Naive thymus-derived CD4-positive, alpha-beta T cell (primary cell): Measurements from ENCODE around the gene NKAPD1. TPM values are rescaled to one million over a fixed set of nuclear protein-coding genes. Genes with fewer than 3 reads are reported as not detected.
A peak's percentile ranks its signal among the peaks of the same experiment; 100 is the strongest.
"Not testable (repeated sequence)": the region's sequence is repeated elsewhere in the genome, so short reads cannot be mapped to it uniquely, and the experiment has no call there.

Experiments
- ATAC-seq: fragments of 150-1000 bp; cut with Tn5 transposase; 2 replicates; pipeline ENCODE4 v1.10.0; 2021; ENCODE audit warnings: mild to moderate bottlenecking, moderate library complexity
- CTCF ChIA-PET: fragments of 350-600 bp; sonication (Branson Sonifier 250); formaldehyde crosslinking; loops from one replicate; lab custom pipeline; 2021; ENCODE audit warnings: antibody characterized with exemption; lab: Charles Lee
- POLR2A ChIA-PET: fragments of 350-600 bp; sonication (Branson Sonifier 250); formaldehyde crosslinking; loops from one replicate; lab custom pipeline; 2021; ENCODE audit warnings: antibody characterized with exemption, inconsistent platforms; lab: Charles Lee
- DNase-seq, 9 donors: peaks; one replicate each; pipeline versions ENCODE4 v3.0.0 to v3.0.0-alpha.2; 2020 to 2022; ENCODE audit warnings: mixed read lengths in 1 of 9
- H3K27ac ChIP-seq: one replicate; pipeline ENCODE4 v1.7.0; 2013; ENCODE audit warnings: mild to moderate bottlenecking, low read depth, low read length, moderate library complexity
- H3K27me3 ChIP-seq, 2 donors: one replicate each; pipeline ENCODE4 v1.7.0; 2013; ENCODE audit warnings: low read length in 2 of 2, mild to moderate bottlenecking in 2 of 2, moderate library complexity in 2 of 2; ENCODE audit not compliant: control insufficient read depth in 2 of 2, insufficient read depth in 2 of 2
- H3K36me3 ChIP-seq, 3 experiments: 1 replicate in 2 of 3; 2 replicates in 1 of 3; pipeline ENCODE4 v1.7.0; 2013; ENCODE audit warnings: low read length in 3 of 3, mild to moderate bottlenecking in 3 of 3, moderate library complexity in 1 of 3; ENCODE audit not compliant: insufficient read depth in 3 of 3, control insufficient read depth in 2 of 3
- H3K4me1 ChIP-seq, 2 donors: one replicate each; pipeline ENCODE4 v1.7.0; 2013; ENCODE audit warnings: low read length in 2 of 2, mild to moderate bottlenecking in 2 of 2, moderate library complexity in 1 of 2; ENCODE audit not compliant: control insufficient read depth in 2 of 2, insufficient read depth in 2 of 2
- H3K4me3 ChIP-seq: 2 replicates; pipeline ENCODE4 v1.7.0; 2013; ENCODE audit warnings: mild to moderate bottlenecking, low read length
- H3K9me3 ChIP-seq, 3 experiments: 1 replicate in 2 of 3; 2 replicates in 1 of 3; pipeline ENCODE4 v1.7.0; 2013; ENCODE audit warnings: low read length in 3 of 3; ENCODE audit not compliant: control insufficient read depth in 2 of 3
- H3K27ac Mint-ChIP-seq, 9 donors: one replicate each; pipeline ENCODE4 v1.8.0; 2020 to 2022; ENCODE audit warnings: mixed read lengths in 9 of 9, mild to moderate bottlenecking in 8 of 9, moderate library complexity in 5 of 9, inconsistent platforms in 2 of 9
- H3K27me3 Mint-ChIP-seq, 5 donors: one replicate each; pipeline ENCODE4 v1.8.0; 2021 to 2022; ENCODE audit warnings: mixed read lengths in 5 of 5, mild to moderate bottlenecking in 1 of 5
- H3K36me3 Mint-ChIP-seq, 5 donors: one replicate each; pipeline ENCODE4 v1.8.0; 2020 to 2022; ENCODE audit warnings: mixed read lengths in 5 of 5, mild to moderate bottlenecking in 3 of 5, inconsistent platforms in 1 of 5
- H3K4me1 Mint-ChIP-seq, 7 donors: one replicate each; pipeline ENCODE4 v1.8.0; 2020 to 2022; ENCODE audit warnings: mixed read lengths in 7 of 7, mild to moderate bottlenecking in 3 of 7, inconsistent platforms in 1 of 7
- H3K4me3 Mint-ChIP-seq, 10 donors: one replicate each; pipeline ENCODE4 v1.8.0; 2020 to 2022; ENCODE audit warnings: mild to moderate bottlenecking in 10 of 10, mixed read lengths in 10 of 10, moderate library complexity in 6 of 10, inconsistent platforms in 2 of 10
- H3K9me3 Mint-ChIP-seq, 11 donors: one replicate each; pipeline ENCODE4 v1.8.0; 2020 to 2022; ENCODE audit warnings: mixed read lengths in 11 of 11, mild to moderate bottlenecking in 4 of 11, inconsistent platforms in 1 of 11, moderate library complexity in 1 of 11
- intact Hi-C, 2 donors: fragments of 100-400 bp; cut with micrococcal nuclease; formaldehyde crosslinking; loops; one replicate each; pipeline ENCODE4 v1.15.1; 2023
- polyA plus RNA-seq, 2 donors: library from polyadenylated mRNA; unstranded; fragments of 300-500 nt; fragmentation: Illumina TruSeq; gene quantifications; one replicate each; pipeline ENCODE4 v1.2.3, GENCODE V29; 2021
- total RNA-seq, 6 experiments: library from RNA in 5 of 6; stranded (reverse) in 5 of 6; gene quantifications; 1 replicate in 5 of 6; 2 replicates in 1 of 6; pipeline ENCODE4 v1.2.3 and lab custom pipeline; 2021 to 2026

Gene NKAPD1
- total and polyA plus RNA-seq, 7 experiments from 2014 or later, result 9.2 to 22.9 (median 14.1) TPM

DNA sequence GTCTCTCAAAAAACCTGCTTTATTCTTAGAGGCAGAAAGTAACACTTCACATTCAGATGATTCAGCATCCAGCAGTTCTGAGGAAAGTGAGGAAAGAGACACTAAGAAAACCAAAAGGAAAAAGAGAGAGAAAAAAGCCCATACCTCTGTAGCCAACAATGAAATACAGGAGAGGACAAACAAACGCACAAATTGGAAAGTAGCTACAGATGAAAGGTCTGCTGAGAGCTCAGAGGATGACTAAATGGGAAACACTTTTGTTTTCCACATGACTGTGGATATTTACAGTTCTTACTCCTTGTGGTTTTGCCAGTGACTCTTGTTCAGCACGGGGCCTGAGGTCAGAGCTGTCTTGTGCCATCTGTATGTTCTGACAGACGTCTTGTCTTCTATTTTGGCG is 8.6 kb downstream of the NKAPD1 start:
- Histone ChIP-seq H3K27me3 (no peaks in the 10 kb centered on the region), H3K36me3 (peaks cover 6 to 61% (median 17%) of the 10 kb centered on the region in 3 experiments), H3K4me3 (no peak overlapping the region), H3K9me3 (no peaks in the 10 kb centered on the region), H3K4me1 (peaks cover 14% of the 10 kb centered on the region in 2 donors), H3K27ac (no peak overlapping the region)
- Mint-ChIP-seq H3K4me1 (peaks cover 18 to 46% (median 31%) of the 10 kb centered on the region in 7 donors), H3K27me3 (peaks cover 0 to 2% (median 0%) of the 10 kb centered on the region in 5 donors), H3K9me3 (peaks cover 0 to 5% (median 0%) of the 10 kb centered on the region in 11 donors), H3K36me3 (peaks cover 12 to 44% (median 34%) of the 10 kb centered on the region in 5 donors), H3K4me3 (no peak overlapping the region), H3K27ac (peak overlapping the region in 3 of 9 donors; percentile 14 to 65 (median 30))
- ATAC-seq (no peak), DNase-seq (no peak)
- POLR2A ChIA-PET, result interaction anchor here (0.9 kb wide), 1 partner anchor 8 kb away, joined by 3 read pairs; no protein-coding TSS in a partner anchor
- intact Hi-C loops, result loop anchor here in 1 of 2 donors (10.0 kb wide), 1 partner anchor 318 kb away; the partner anchor contains the start of gene PPP2R1B
- CTCF ChIA-PET, result interaction anchor here (1.1 kb wide), 1 partner anchor 137 kb away, joined by 3 read pairs; no protein-coding TSS in a partner anchor

DNA sequence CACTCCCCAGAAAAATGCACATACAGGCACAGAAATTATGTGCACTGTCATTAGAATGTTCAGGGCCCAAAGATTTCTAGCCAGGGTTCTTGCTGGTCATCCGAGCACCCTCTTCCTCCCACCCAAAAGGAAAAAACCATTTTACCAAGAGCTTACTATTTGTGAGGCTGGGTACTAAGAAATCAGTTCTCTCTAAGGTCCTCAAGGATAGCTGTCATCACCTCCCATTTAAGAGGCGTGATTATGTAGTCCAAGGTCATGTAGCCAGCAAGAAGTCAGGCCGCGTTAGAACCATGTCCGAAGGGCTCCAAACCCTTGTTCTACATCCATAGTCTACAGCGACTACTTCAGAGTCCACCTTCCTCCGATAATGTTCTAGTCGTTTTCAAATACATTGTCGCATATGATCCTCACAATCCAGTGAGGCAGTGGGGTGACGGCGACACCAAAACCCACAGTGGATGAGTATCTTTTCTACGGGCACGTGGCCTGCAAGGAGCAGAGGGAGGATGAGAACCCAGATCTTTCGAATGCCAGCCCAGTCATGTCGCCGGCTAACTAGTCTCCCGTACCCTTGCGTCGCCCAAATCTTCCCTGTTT is 11.8 kb downstream of the NKAPD1 start:
- Mint-ChIP-seq H3K36me3 (peaks cover 14 to 57% (median 37%) of the 10 kb centered on the region in 5 donors), H3K27me3 (peaks cover 0 to 2% (median 0%) of the 10 kb centered on the region in 5 donors), H3K4me1 (peaks cover 40 to 64% (median 58%) of the 10 kb centered on the region in 7 donors), H3K27ac (peak overlapping the region; percentile 92 to 99 (median 96)), H3K9me3 (peaks cover 0 to 5% (median 0%) of the 10 kb centered on the region in 11 donors), H3K4me3 (peak overlapping the region; percentile 90 to 100 (median 98))
- ChIA-PET POLR2A (interaction anchor here (0.9 to 3.7 kb wide), 12 partner anchors 8 to 1228 kb away, joined by 3 to 25 read pairs (median 5); partner anchors contain the start of genes CFAP68, DLAT, NKAPD1 and PIH1D2), CTCF (interaction anchor here (1.0 kb wide), 1 partner anchor 202 kb away, joined by 3 read pairs; no protein-coding TSS in a partner anchor)
- no peaks in the 10 kb centered on the region for H3K9me3 ChIP-seq
- H3K36me3 ChIP-seq, result peaks cover 0 to 52% (median 8%) of the 10 kb centered on the region in 3 experiments
- H3K27ac ChIP-seq, result peak overlapping the region; percentile 76
- no peaks in the 10 kb centered on the region for H3K27me3 ChIP-seq
- DNase-seq (no peak), ATAC-seq (peak; percentile 32)
- peak overlapping the region; percentile 99 for H3K4me3 ChIP-seq
- intact Hi-C loops, result loop anchor here (1.0 to 10.0 kb wide), 13 partner anchors 12 to 1686 kb away; partner anchors contain the start of genes ALG9 (in 2 of the 2), CFAP68 (in 2 of the 2), DLAT (in 2 of the 2) and FDXACB1 (in 2 of the 2)
- H3K4me1 ChIP-seq, result peaks cover 21 to 23% of the 10 kb centered on the region in 2 donors

DNA sequence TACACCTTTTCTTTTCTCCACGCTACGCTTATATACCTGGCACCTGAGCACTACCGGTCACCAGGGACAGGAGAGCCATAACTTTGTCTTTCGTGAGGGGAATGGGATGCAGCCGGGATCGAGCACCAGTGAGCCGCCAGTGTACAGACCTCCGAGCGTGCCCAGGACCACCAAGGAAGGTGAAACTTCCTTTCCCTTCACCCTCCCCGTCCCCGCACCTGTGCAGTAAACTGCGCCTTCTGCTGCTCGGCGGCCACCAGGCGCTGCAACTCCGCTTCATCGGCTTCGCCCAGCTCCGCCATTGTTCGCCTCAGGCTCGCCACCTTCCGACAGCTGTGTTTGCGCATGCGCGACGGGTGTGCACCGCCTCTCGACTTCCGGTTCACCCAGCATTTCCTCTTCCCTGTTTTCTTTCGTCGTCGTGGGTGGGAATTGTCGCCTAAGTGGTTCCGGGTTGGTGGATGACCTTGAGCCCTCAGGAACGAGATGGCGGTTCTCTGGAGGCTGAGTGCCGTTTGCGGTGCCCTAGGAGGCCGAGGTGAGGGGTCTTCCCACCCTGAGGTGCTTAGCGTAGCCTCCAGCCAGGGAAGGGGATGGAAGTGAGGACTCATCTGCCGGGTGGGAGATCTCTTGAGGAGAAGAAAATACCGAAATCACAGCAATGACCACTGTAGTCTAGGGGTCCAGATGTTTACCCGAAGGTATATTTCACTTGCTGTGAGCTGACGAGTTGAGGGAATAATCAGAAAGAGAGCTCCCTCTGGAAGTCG is 12.5 kb downstream of the NKAPD1 start, which contains the start of the genes SDHD and TIMM8B:
TSS of gene SDHD (plus strand) at position 452 of the 770 bp plus-strand sequence. CDS start at position 487, 35 bp downstream.
TSS of gene TIMM8B (minus strand) at position 335 of the 770 bp plus-strand sequence. CDS start at position 302, 33 bp downstream.
- Histone ChIP-seq H3K4me3 (peak within 1 kb of the TSS; percentile 99), H3K27me3 (no peaks in the 10 kb centered on the region), H3K36me3 (peaks cover 6 to 57% (median 13%) of the 10 kb centered on the region in 3 experiments), H3K27ac (peak within 1 kb of the TSS; percentile 76), H3K9me3 (no peaks in the 10 kb centered on the region), H3K4me1 (peaks cover 21 to 23% of the 10 kb centered on the region in 2 donors)
- ATAC-seq, result peak; percentile 94
- ChIA-PET CTCF (interaction anchor here (0.5 to 1.0 kb wide), 2 partner anchors 157 to 202 kb away, joined by 3 read pairs; no protein-coding TSS in a partner anchor), POLR2A (interaction anchor here (0.6 to 3.7 kb wide), 16 partner anchors 9 to 1228 kb away, joined by 3 to 25 read pairs (median 4); partner anchors contain the start of genes ALG9, CFAP68, DLAT and NKAPD1)
- intact Hi-C loops, result loop anchor here (1.0 to 10.0 kb wide), 13 partner anchors 12 to 1686 kb away; partner anchors contain the start of genes ALG9 (in 2 of the 2), CFAP68 (in 2 of the 2), DLAT (in 2 of the 2) and FDXACB1 (in 2 of the 2)
- Mint-ChIP-seq H3K36me3 (peaks cover 20 to 61% (median 44%) of the 10 kb centered on the region in 5 donors), H3K4me1 (peaks cover 44 to 69% (median 62%) of the 10 kb centered on the region in 7 donors), H3K9me3 (peaks cover 0 to 5% (median 0%) of the 10 kb centered on the region in 11 donors), H3K4me3 (peak within 1 kb of the TSS; percentile 90 to 100 (median 98)), H3K27me3 (peaks cover 0 to 2% (median 0%) of the 10 kb centered on the region in 5 donors), H3K27ac (peak within 1 kb of the TSS; percentile 92 to 99 (median 96))
- peak; percentile 90 to 98 (median 97) for DNase-seq

DNA sequence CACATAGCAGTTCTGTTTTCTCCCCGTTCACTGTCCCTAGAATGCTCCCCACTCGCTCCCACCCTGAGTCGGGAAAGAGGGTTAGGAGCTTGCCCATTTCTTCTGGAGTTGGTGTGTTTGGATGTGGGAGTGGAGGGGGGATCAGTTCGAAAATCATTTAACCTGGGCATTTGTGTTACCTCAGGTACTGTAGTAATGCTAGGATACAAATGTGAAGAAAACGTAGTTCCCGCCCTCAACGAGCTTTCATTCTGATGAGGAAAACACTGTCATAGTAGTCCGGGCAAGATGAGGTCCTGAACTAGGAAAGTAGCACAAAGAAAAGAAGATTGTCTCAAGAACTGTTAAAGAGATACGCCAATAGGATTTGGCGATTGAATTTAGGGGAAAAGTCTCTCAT is 13.1 kb downstream of the NKAPD1 start:
- intact Hi-C loops, result loop anchor here (2.0 to 10.0 kb wide), 5 partner anchors 216 to 1685 kb away; partner anchors contain the start of genes ALG9 (in 2 of the 2), PPP2R1B (in 2 of the 2), SIK2 (in 2 of the 2) and ZW10 (in 1 of the 2)

GRCh38 chr11:112095302-112095701 is 21.2 kb downstream of the NKAPD1 start:
- H3K27ac Mint-ChIP-seq, H3K27me3 Mint-ChIP-seq, DNase-seq, H3K4me3 Mint-ChIP-seq, H3K27ac ChIP-seq, ATAC-seq, H3K9me3 ChIP-seq, intact Hi-C loops, H3K4me1 ChIP-seq, H3K27me3 ChIP-seq, CTCF ChIA-PET, H3K9me3 Mint-ChIP-seq, H3K4me3 ChIP-seq: not testable (repeated sequence)
- POLR2A ChIA-PET, result interaction anchor here (0.7 kb wide), 1 partner anchor 497 kb away, joined by 4 read pairs; no protein-coding TSS in a partner anchor
- peaks cover 13 to 49% (median 35%) of the 10 kb centered on the region in 5 donors for H3K36me3 Mint-ChIP-seq
- peaks cover 0 to 17% (median 11%) of the 10 kb centered on the region in 7 donors for H3K4me1 Mint-ChIP-seq
- H3K36me3 ChIP-seq, result peaks cover 5 to 62% (median 8%) of the 10 kb centered on the region in 3 experiments

More for the DNA sequence above, 13.1 kb downstream of the NKAPD1 start:
- Mint-ChIP-seq H3K4me1 (peaks cover 45 to 69% (median 58%) of the 10 kb centered on the region in 7 donors), H3K36me3 (peaks cover 21 to 61% (median 46%) of the 10 kb centered on the region in 5 donors), H3K27ac (peak overlapping the region; percentile 92 to 99 (median 96)), H3K9me3 (peaks cover 0 to 5% (median 0%) of the 10 kb centered on the region in 11 donors), H3K27me3 (peaks cover 0 to 2% (median 0%) of the 10 kb centered on the region in 5 donors), H3K4me3 (peak overlapping the region; percentile 90 to 100 (median 98))
- CTCF ChIA-PET, result interaction anchor here (0.5 to 1.0 kb wide), 2 partner anchors 157 to 201 kb away, joined by 3 read pairs; no protein-coding TSS in a partner anchor
- Histone ChIP-seq H3K27ac (peak overlapping the region; percentile 76), H3K4me1 (peaks cover 21 to 23% of the 10 kb centered on the region in 2 donors), H3K36me3 (peaks cover 8 to 58% (median 13%) of the 10 kb centered on the region in 3 experiments), H3K9me3 (no peaks in the 10 kb centered on the region), H3K4me3 (peak overlapping the region; percentile 99), H3K27me3 (no peaks in the 10 kb centered on the region)
- POLR2A ChIA-PET, result interaction anchor here (0.6 to 3.7 kb wide), 16 partner anchors 10 to 1227 kb away, joined by 3 to 25 read pairs (median 4); partner anchors contain the start of genes ALG9, CFAP68, DLAT and NKAPD1
- ATAC-seq, result no peak
- peak in 1 of 9 donors; percentile 23 for DNase-seq
